RWPE1 (cell line): ENCODE data around the gene CA9.
"Not testable (repeated sequence)": the region's sequence is repeated elsewhere in the genome, so short reads cannot be mapped to it uniquely, and the experiment has no call there.

Experiments used
- CTCF ChIA-PET: fragments of 350-600 bp; sonication (Branson Sonifier 250); formaldehyde crosslinking; extraction: SDS; loops from one replicate; lab custom pipeline; 2021; lab: Yijun Ruan, JAX
- POLR2A ChIA-PET: fragments of 400-600 bp; formaldehyde crosslinking; extraction: SDS; loops from one replicate; lab custom pipeline; 2020; ENCODE audit warnings: antibody characterized with exemption; ENCODE audit not compliant: low non-redundant PET; lab: Yijun Ruan, JAX
- DNase-seq: peaks from one replicate; pipeline ENCODE4 v3.0.0; 2012; ENCODE audit warnings: low spot score
- H3K27ac ChIP-seq: fragments of 450-650 bp; 2 replicates; pipeline ENCODE4 v1.5.1; 2017
- TF ChIP-seq, protein P1 (sequence below): fragments of 450-650 bp; conservative IDR thresholded peaks from 2 replicates; pipeline ENCODE4 v1.5.1; 2017; ENCODE audit warnings: low read depth, mild to moderate bottlenecking

The CA9 gene

DNA sequence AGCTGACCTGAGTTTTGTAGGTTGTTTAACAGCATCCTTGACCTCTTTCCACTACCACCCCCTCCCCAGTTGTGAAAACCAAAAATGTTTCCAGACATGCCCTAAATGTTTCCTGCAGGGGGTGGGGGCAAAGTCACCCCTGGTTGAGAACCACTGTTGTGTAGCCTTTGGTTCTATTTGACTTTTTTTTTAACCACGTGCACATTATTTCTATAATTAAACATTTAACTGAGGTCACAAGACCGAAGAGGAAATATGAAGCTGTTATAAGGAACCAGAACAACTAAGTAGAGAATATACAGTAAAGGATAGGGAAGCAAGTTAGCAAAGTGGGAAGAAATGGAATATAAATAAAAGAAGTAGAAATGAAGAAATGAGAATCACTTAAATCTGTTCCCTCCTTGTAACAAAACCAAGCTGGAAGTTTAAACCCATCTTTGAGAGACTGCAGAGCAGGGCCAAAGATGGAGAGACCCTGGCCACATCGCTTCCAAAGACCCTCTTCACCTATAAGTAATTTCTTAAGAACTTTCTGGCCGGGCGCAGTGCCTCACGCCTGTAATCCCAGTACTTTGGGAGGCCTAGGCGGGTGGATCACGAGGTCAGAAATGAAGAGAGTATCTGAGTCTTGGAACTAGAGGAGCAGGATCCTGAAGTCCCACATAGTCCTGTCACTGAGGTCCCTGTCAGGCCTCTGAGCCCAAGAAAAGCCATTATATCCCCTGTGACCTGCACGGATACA is 37.4 kb upstream of the CA9 start:
- ChIA-PET POLR2A (no interaction called here), CTCF (interaction anchor here (0.9 to 1.0 kb wide), 2 partner anchors 9 to 33 kb away, joined by 3 to 4 read pairs; no protein-coding TSS in a partner anchor)
- H3K27ac ChIP-seq, result no peak overlapping the region
- TF ChIP-seq, protein P1, sequence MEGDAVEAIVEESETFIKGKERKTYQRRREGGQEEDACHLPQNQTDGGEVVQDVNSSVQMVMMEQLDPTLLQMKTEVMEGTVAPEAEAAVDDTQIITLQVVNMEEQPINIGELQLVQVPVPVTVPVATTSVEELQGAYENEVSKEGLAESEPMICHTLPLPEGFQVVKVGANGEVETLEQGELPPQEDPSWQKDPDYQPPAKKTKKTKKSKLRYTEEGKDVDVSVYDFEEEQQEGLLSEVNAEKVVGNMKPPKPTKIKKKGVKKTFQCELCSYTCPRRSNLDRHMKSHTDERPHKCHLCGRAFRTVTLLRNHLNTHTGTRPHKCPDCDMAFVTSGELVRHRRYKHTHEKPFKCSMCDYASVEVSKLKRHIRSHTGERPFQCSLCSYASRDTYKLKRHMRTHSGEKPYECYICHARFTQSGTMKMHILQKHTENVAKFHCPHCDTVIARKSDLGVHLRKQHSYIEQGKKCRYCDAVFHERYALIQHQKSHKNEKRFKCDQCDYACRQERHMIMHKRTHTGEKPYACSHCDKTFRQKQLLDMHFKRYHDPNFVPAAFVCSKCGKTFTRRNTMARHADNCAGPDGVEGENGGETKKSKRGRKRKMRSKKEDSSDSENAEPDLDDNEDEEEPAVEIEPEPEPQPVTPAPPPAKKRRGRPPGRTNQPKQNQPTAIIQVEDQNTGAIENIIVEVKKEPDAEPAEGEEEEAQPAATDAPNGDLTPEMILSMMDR, result no peak
- no peak for DNase-seq

DNA sequence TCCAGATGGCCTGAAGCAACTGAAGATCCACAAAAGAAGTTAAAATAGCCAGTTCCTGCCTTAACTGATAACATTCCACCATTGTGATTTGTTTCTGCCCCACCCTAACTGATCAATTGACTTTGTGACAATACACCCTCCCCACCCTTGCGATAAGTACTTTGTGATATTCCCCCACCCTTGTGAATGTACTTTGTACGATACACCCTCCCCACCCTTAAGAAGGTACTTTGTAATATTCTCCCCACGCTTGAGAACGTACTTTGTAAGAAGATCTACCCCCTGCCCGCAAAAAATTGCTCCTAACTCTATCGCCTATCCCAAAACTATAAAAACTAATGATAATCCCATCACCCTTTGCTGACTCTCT is 36.9 kb upstream of the CA9 start:
- CTCF ChIA-PET, result interaction anchor here (1.0 kb wide), 1 partner anchor 8 kb away, joined by 4 read pairs; no protein-coding TSS in a partner anchor
- H3K27ac ChIP-seq, DNase-seq, POLR2A ChIA-PET: not testable (repeated sequence)

DNA sequence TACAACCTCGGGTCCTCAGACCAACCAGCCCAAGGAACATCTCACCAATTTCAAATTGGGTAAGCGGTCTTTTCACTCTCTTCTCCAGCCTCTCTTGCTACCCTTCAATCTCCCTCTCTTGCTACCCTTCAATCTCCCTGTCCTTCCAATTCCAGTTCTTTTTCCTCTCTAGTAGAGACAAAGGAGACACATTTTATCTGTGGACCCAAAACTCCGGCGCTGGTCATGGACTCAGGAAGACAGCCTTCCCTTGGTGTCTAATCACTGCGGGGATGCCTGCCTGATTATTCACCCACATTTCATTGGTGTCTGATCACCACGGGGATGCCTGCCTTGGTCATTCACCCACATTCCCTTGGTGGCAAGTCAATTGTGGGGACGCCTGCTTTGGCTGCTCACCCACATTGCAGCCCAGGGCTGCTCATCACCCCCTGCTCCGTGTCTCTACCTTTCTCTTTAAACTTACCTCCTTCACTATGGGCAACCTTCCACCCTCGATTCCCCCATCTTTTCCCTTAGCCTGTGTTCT is 36.2 kb upstream of the CA9 start:
- H3K27ac ChIP-seq, POLR2A ChIA-PET, DNase-seq, CTCF ChIA-PET: not testable (repeated sequence)

DNA sequence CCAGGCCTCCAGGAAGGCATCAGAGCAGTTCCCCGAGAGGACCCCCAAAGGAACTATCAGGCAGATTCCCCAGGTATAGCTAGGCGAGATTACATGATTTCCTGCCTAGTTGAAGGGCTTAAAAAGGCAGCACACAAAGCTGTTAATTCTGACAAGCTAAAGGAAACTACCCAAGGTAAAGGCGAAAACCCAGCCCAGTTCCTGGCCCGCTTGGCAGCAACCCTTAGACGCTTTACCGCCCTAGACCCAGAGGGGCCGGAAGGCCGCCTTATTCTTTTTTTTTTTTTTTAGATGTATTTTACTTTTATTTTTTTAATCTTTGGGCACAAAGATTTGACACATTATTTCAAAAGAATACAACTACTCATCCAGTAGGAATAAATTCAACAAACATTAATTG is 35.0 kb upstream of the CA9 start:
- DNase-seq, POLR2A ChIA-PET, CTCF ChIA-PET, H3K27ac ChIP-seq: not testable (repeated sequence)

DNA sequence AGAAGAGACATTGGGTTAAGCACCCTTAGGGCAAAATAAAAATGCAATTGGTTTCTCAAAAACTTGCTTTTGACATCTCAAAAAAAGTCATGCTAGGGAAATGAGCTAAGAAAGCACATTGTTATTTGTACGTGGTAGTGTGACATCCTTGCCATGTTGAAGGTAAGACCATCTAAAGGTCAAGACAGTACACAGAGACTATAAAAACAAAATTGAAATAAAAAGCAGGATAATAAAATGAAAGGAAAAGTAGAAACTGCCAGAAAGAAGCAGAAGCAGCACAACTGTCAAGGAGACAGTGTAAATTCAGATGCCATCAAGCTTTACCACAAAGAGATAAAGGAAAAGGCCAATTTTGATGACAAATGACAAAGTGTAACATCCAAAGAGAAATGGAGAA is 34.5 kb upstream of the CA9 start:
- DNase-seq, H3K27ac ChIP-seq, CTCF ChIA-PET, POLR2A ChIA-PET: not testable (repeated sequence)

DNA sequence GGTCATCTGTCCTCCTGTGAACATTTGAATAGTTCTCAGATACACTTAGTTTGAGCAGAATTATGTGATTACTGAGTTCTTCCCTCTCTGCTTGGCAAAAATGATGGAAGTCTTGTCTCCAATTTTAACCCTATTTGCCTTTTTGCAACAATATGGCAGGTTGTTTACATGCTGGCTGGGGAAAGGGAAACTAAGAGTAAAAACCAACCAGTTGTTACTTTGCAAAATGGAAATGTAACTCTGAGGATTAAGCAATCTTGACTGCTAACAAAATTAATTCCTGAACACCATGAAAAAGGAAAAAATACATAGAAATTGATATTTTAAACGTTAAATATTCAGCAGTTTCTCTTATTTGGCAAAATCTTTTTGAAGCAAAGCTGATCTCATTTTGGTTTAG is 34.1 kb upstream of the CA9 start:
- CTCF ChIA-PET, result no interaction called here
- no peak overlapping the region for H3K27ac ChIP-seq
- POLR2A ChIA-PET, result no interaction called here

DNA sequence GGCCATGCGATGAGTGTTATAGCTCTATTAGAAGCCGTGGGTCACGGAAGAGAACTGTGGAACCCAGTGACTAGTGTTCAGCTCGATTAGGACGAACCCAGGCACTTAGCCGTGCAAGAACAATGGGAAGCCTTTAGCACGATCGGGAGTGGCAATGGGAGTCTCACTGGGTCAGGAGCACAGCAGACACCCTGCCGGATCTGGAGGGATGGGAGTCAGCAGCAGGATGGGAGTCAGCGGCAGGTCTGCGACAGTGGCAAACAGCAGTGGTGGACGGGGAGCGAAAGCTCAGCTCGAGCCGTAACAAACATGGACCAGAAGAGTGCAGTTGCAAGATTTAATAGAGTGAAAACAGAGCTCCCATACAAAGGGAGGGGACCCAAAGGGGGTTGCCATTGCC is 33.3 kb upstream of the CA9 start:
- CTCF ChIA-PET, result interaction anchor here (0.7 kb wide), 1 partner anchor 389 kb away, joined by 3 read pairs; no protein-coding TSS in a partner anchor
- H3K27ac ChIP-seq, POLR2A ChIA-PET, DNase-seq: not testable (repeated sequence)

More for the DNA sequence above, 34.1 kb upstream of the CA9 start:
- no peak for DNase-seq
- TF ChIP-seq, protein P1, result no peak

DNA sequence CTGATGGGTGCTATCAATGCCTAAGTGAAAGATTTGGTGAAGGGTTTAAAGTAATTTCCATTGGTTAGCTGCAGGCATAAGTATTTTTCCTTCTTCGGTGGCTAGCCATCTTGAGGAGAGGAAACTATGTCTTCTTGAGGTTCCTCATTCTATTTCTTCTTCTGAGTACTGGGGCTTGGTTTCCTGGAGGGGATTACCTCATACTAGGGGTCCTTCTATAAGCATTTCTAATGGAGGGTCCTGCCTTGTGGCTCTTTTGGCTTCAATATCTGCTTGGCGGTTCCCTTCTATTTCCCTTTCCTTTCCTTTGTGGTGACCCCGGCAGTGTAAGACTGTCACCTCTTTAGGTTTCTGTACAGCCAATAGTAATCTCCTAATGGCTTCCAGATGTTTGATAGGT is 32.2 kb upstream of the CA9 start:
- POLR2A ChIA-PET, CTCF ChIA-PET, H3K27ac ChIP-seq, DNase-seq: not testable (repeated sequence)

DNA sequence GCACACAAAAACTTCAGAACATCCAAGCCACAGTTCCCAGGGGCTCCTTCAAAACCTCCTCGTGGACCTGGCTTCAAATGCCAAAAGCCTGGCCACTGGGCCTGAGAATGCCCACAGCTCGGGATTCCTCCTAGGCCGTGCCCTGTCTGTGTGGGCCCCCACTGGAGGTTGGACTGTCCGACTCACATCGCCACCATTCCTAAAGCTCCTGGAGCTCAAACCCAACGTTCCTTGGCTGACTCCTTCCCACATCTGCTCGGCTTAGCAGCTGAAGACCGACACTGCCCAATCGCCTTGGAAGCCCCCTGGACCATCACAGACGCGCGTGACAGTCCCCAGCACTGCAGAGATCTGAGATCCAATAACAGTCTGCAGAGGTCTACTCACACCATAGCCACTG is 30.7 kb upstream of the CA9 start:
- ChIA-PET CTCF (no interaction called here), POLR2A (no interaction called here)
- no peak for DNase-seq
- TF ChIP-seq, protein P1, result no peak
- H3K27ac ChIP-seq, result no peak overlapping the region

DNA sequence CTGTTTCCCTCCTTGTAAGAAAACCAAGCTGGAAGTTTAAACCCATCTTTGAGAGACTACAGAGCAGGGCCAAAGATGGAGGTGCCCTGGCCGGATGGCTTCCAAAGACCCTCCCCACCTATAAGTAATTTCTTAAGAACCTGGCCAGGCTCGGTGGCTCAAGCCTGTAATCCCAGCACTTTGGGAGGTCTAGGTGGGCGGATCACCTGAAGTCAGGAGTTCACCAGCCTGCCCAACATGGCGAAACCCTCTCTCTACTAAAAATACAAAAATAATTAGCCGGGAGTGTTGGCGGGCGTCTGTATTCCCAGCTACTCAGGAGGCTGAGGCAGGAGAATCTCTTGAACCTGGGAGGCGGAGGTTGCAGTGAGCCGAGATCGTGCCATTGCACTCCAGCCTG is 28.0 kb upstream of the CA9 start:
- ChIA-PET POLR2A (interaction anchor here (1.5 kb wide), 1 partner anchor 86 kb away, joined by 4 read pairs; no protein-coding TSS in a partner anchor), CTCF (interaction anchor here (0.6 to 2.8 kb wide), 14 partner anchors 12 to 958 kb away, joined by 3 to 21 read pairs (median 4); partner anchors contain the start of genes CCDC107, CREB3, RMRP and TLN1)
- H3K27ac ChIP-seq, result peak overlapping the region; percentile 85
- not testable (repeated sequence) for DNase-seq
